Tibial artery (tissue), 4 donors: ENCODE data around the gene TRABD2B.

ENCODE experiments used
- DNase-seq, 2 donors: peaks; one replicate each; pipeline ENCODE4 v3.0.0-alpha.2; 2019
- H3K27ac ChIP-seq, 2 donors: fragments of 200-600 bp; sonication (generic) in 1 of 2; 1 replicate in 1 of 2; 2 replicates in 1 of 2; pipeline ENCODE4 v1.5.1; 2018 to 2019; ENCODE audit warnings: mild to moderate bottlenecking in 1 of 2
- H3K27me3 ChIP-seq, 2 donors: fragments of 200-600 bp; sonication (generic) in 1 of 2; one replicate each; pipeline versions ENCODE4 v1.5.1 to v1.6.0; 2016 to 2019
- H3K36me3 ChIP-seq, 3 donors: fragments of 200-600 bp; sonication (generic) in 2 of 3; one replicate each; pipeline ENCODE4 v1.5.1; 2016 to 2019; ENCODE audit warnings: mild to moderate bottlenecking in 2 of 3
- H3K4me1 ChIP-seq, 4 donors: fragments of 200-600 bp; sonication (generic) in 2 of 4; 1 replicate in 3 of 4; 2 replicates in 1 of 4; pipeline ENCODE4 v1.5.1; 2016 to 2019
- H3K4me3 ChIP-seq, 2 donors: fragments of 200-600 bp; sonication (generic) in 1 of 2; 1 replicate in 1 of 2; 2 replicates in 1 of 2; pipeline ENCODE4 v1.5.1; 2018 to 2019; ENCODE audit warnings: mild to moderate bottlenecking in 2 of 2
- H3K9me3 ChIP-seq, 3 donors: fragments of 200-600 bp; sonication (generic) in 1 of 3; one replicate each; pipeline ENCODE4 v1.5.1; 2016 to 2019
- intact Hi-C: fragments of 100-400 bp; cut with DNase I; formaldehyde crosslinking; loops from one replicate; pipeline ENCODE4 v1.15.0; 2023; ENCODE audit warnings: low total_unique reads
- TF ChIP-seq, protein P1 (sequence below), 2 experiments: fragments of 200-600 bp in 1 of 2; fragments of 450-650 bp in 1 of 2; IDR thresholded peaks; one replicate each; pipeline ENCODE4 v1.5.1; 2017 to 2019; ENCODE audit warnings: antibody characterized with exemption in 2 of 2, mild to moderate bottlenecking in 1 of 2, moderate library complexity in 1 of 2

TRABD2B gene

GRCh38 chr1:47796626-47797025 is 200.6 kb downstream of the TRABD2B start:
- no peak overlapping the region for H3K4me3 ChIP-seq
- DNase-seq = no peak
- peak overlapping the region; percentile 27 to 42 for H3K27ac ChIP-seq
- TF ChIP-seq, protein P1, sequence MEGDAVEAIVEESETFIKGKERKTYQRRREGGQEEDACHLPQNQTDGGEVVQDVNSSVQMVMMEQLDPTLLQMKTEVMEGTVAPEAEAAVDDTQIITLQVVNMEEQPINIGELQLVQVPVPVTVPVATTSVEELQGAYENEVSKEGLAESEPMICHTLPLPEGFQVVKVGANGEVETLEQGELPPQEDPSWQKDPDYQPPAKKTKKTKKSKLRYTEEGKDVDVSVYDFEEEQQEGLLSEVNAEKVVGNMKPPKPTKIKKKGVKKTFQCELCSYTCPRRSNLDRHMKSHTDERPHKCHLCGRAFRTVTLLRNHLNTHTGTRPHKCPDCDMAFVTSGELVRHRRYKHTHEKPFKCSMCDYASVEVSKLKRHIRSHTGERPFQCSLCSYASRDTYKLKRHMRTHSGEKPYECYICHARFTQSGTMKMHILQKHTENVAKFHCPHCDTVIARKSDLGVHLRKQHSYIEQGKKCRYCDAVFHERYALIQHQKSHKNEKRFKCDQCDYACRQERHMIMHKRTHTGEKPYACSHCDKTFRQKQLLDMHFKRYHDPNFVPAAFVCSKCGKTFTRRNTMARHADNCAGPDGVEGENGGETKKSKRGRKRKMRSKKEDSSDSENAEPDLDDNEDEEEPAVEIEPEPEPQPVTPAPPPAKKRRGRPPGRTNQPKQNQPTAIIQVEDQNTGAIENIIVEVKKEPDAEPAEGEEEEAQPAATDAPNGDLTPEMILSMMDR (IDR thresholded peaks at IDR 0.05) = no peak
- H3K9me3 ChIP-seq = no peaks in the 10 kb centered on the region
- no peaks in the 10 kb centered on the region for H3K27me3 ChIP-seq
- peaks cover 0 to 39% (median 28%) of the 10 kb centered on the region in 4 donors for H3K4me1 ChIP-seq
- H3K36me3 ChIP-seq = peaks cover 21 to 48% (median 28%) of the 10 kb centered on the region in 3 donors
- intact Hi-C loops = no loop called here

DNA sequence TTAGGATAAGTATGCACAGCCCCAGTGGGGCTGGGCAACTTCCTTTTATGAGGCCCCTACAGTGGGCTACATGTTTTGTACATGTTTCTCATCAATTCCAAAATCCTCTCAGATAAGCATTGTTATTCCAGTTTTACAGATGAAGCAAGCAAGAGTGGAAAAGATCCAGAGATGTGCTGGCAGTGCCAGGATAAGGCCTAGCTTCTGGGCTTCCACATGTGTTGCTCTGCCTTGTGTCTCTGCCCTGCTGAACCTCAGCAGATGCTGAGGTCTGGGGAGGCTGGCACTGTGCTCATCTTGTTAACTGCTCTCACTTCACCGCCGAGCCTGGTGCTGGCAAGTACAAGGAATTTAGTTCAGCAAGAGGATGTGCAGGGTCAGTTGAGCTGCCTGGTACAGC is 202.1 kb downstream of the TRABD2B start:
- Histone ChIP-seq H3K27me3 (no peaks in the 10 kb centered on the region), H3K4me1 (peaks cover 0 to 44% (median 30%) of the 10 kb centered on the region in 4 donors)
- TF ChIP-seq, protein P1 (IDR thresholded peaks at IDR 0.05) = no peak

DNA sequence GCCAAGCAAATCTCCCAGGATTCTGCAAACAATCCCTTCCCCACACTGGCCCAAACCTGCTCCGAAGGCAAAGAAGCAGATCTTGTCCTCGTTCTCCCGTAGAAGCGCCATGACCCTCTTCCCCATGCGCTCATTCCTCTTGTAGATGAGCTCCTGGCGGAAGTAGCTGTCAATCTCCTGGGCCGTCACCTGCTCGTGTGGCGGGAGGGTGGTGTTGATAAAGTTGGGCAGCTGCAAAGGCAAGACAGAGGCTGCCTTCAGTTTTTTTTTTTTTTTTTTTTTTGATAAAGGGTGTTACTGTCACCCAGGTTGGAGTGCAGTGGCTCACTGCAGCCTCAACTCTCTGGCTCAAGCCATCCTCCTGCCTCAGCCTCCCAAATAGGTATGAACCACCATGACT is 202.7 kb downstream of the TRABD2B start:
- no peak for DNase-seq
- Histone ChIP-seq H3K4me3 (no peak overlapping the region), H3K27me3 (no peaks in the 10 kb centered on the region), H3K36me3 (peaks cover 12 to 29% (median 18%) of the 10 kb centered on the region in 3 donors), H3K9me3 (no peaks in the 10 kb centered on the region), H3K27ac (no peak overlapping the region), H3K4me1 (peaks cover 0 to 44% (median 30%) of the 10 kb centered on the region in 4 donors)
- intact Hi-C loops = no loop called here
- TF ChIP-seq, protein P1 (IDR thresholded peaks at IDR 0.05) = no peak

More for the DNA sequence above, 202.1 kb downstream of the TRABD2B start:
- intact Hi-C loops = no loop called here
- Histone ChIP-seq H3K27ac (no peak overlapping the region), H3K9me3 (no peaks in the 10 kb centered on the region), H3K4me3 (no peak overlapping the region), H3K36me3 (peaks cover 15 to 34% (median 19%) of the 10 kb centered on the region in 3 donors)
- no peak for DNase-seq

- Histone ChIP-seq H3K27me3 (no peaks in the 10 kb centered on the region), H3K9me3 (no peaks in the 10 kb centered on the region), H3K36me3 (peaks cover 7 to 24% (median 18%) of the 10 kb centered on the region in 3 donors), H3K27ac (no peak overlapping the region), H3K4me3 (no peak overlapping the region), H3K4me1 (peaks cover 0 to 44% (median 30%) of the 10 kb centered on the region in 4 donors)
- no peak for DNase-seq
- TF ChIP-seq, protein P1 (IDR thresholded peaks at IDR 0.05) = no peak
- intact Hi-C loops = no loop called here
These were observed 203.1 kb downstream of the TRABD2B start for GRCh38 chr1:47794081-47794480.

GRCh38 chr1:47793563-47793962 is 203.6 kb downstream of the TRABD2B start:
- no peak overlapping the region for H3K4me3 ChIP-seq
- DNase-seq = no peak
- no peaks in the 10 kb centered on the region for H3K27me3 ChIP-seq
- intact Hi-C loops = no loop called here
- H3K36me3 ChIP-seq = peaks cover 4 to 21% (median 18%) of the 10 kb centered on the region in 3 donors
- H3K27ac ChIP-seq = no peak overlapping the region
- peaks cover 0 to 44% (median 30%) of the 10 kb centered on the region in 4 donors for H3K4me1 ChIP-seq
- TF ChIP-seq, protein P1 (IDR thresholded peaks at IDR 0.05) = no peak
- H3K9me3 ChIP-seq = no peaks in the 10 kb centered on the region

GRCh38 chr1:47792779-47793178 is 204.4 kb downstream of the TRABD2B start:
- H3K9me3 ChIP-seq = no peaks in the 10 kb centered on the region
- intact Hi-C loops = no loop called here
- peak overlapping the region; percentile 55 to 68 for H3K27ac ChIP-seq
- peaks cover 4 to 21% (median 18%) of the 10 kb centered on the region in 3 donors for H3K36me3 ChIP-seq
- peaks cover 0 to 43% (median 30%) of the 10 kb centered on the region in 4 donors for H3K4me1 ChIP-seq
- no peaks in the 10 kb centered on the region for H3K27me3 ChIP-seq
- no peak overlapping the region for H3K4me3 ChIP-seq
- no peak for DNase-seq
- TF ChIP-seq, protein P1 (IDR thresholded peaks at IDR 0.05) = no peak
